ENCODE results near the gene NKAIN2. TPM values are rescaled to one million over a fixed set of nuclear protein-coding genes. Genes with fewer than 3 reads are reported as not detected.

NKAIN2 gene
- total and polyA plus RNA-seq, 9 of the 15 experiments (the other 6 are each of a cell fraction or from before 2014, with no cell fraction given), result not detected

- no peaks in the 10 kb centered on the region for H3K36me3 ChIP-seq (ENCODE audit: control insufficient read depth, insufficient read depth, low read length)
- no TSS peak for BruUV-seq (replicated peaks)
- DNase-seq (ENCODE audit: extremely low read depth in 1 of 4, low spot score in 3 of 4) (no peak), FAIRE-seq (no peak), ATAC-seq (no peak)
- no peak overlapping the region for H2AFZ ChIP-seq (ENCODE audit: low read depth, low read length)
- H3K4me1 ChIP-seq (replicated peaks in 1 of 2; ENCODE audit: control insufficient read depth in 2 of 2, insufficient read depth in 2 of 2, low read length in 2 of 2), result no peaks in the 10 kb centered on the region
- no peaks in the 10 kb centered on the region for H4K20me1 ChIP-seq (replicated peaks; ENCODE audit: control insufficient read depth, insufficient read depth, low read length)
- H3K9ac ChIP-seq (ENCODE audit: insufficient read depth in 1 of 2, low read depth in 2 of 2, low read length in 2 of 2), result no peak overlapping the region
- TF ChIP-seq NFIX (CRISPR knock-in tag; IDR thresholded peaks at IDR 0.05; ENCODE audit: low read depth) (peak; percentile 66), NFIC (IDR thresholded peaks at IDR 0.05) (peak; percentile 83), NCOA2 (IDR thresholded peaks at IDR 0.05; ENCODE audit: partially characterized antibody in 2 of 2) (no peak), ZNF764 (CRISPR knock-in tag; IDR thresholded peaks at IDR 0.05; ENCODE audit: low read depth) (no peak)
- no peak overlapping the region for H3K4me3 ChIP-seq
- ChIA-PET CTCF (ENCODE audit: low intra/inter-chr PET ratio) (no interaction called here), POLR2A (no interaction called here)
- H3K4me2 ChIP-seq (ENCODE audit: insufficient read depth, low read length), result no peak overlapping the region
- H3K79me2 ChIP-seq (ENCODE audit: control insufficient read depth, insufficient read depth, low read length), result no peaks in the 10 kb centered on the region
- no peak overlapping the region for H3K27ac ChIP-seq (ENCODE audit: extremely low read depth, low read depth, low read length)
- in situ Hi-C loops (cut with MboI) (no loop called here), intact Hi-C loops (cut with micrococcal nuclease) (no loop called here)
- no peaks in the 10 kb centered on the region for H3K9me3 ChIP-seq (replicated peaks; ENCODE audit: control insufficient read depth, insufficient read depth, low read depth, low read length)
- no peaks in the 10 kb centered on the region for H3K9me1 ChIP-seq (ENCODE audit: control insufficient read depth, insufficient read depth, low read length)
- WGBS (ENCODE audit: insufficient coverage, low coverage, missing lambda C conversion rate), result 3% methylated on average over 2 of the region's 2 CpGs
- H3K27me3 ChIP-seq (ENCODE audit: control insufficient read depth in 2 of 2, insufficient read depth in 2 of 2, low read length in 2 of 2), result no peaks in the 10 kb centered on the region
Observed at GRCh38 chr6:124812067-124812466, 1008.4 kb downstream of the NKAIN2 start.

GRCh38 chr6:124819346-124819745 is 1015.7 kb downstream of the NKAIN2 start:
- Histone ChIP-seq H3K27me3 (ENCODE audit: control insufficient read depth in 2 of 2, insufficient read depth in 2 of 2, low read length in 2 of 2) (no peaks in the 10 kb centered on the region; a peak in 1 of 5 replicates), H3K27ac (ENCODE audit: extremely low read depth, low read depth, low read length) (no peak overlapping the region), H3K36me3 (ENCODE audit: control insufficient read depth, insufficient read depth, low read length) (no peaks in the 10 kb centered on the region), H2AFZ (ENCODE audit: low read depth, low read length) (no peak overlapping the region), H3K79me2 (ENCODE audit: control insufficient read depth, insufficient read depth, low read length) (no peaks in the 10 kb centered on the region), H3K9ac (ENCODE audit: insufficient read depth in 1 of 2, low read depth in 2 of 2, low read length in 2 of 2) (no peak overlapping the region), H3K9me1 (ENCODE audit: control insufficient read depth, insufficient read depth, low read length) (no peaks in the 10 kb centered on the region), H3K4me2 (ENCODE audit: insufficient read depth, low read length) (no peak overlapping the region), H3K4me1 (replicated peaks in 1 of 2; ENCODE audit: control insufficient read depth in 2 of 2, insufficient read depth in 2 of 2, low read length in 2 of 2) (no peaks in the 10 kb centered on the region), H3K4me3 (no peak overlapping the region), H4K20me1 (replicated peaks; ENCODE audit: control insufficient read depth, insufficient read depth, low read length) (no peaks in the 10 kb centered on the region), H3K9me3 (replicated peaks; ENCODE audit: control insufficient read depth, insufficient read depth, low read depth, low read length) (no peaks in the 10 kb centered on the region)
- BruUV-seq (replicated peaks), result no TSS peak
- WGBS (ENCODE audit: insufficient coverage, low coverage, missing lambda C conversion rate), result 0% methylated on average over 4 of the region's 4 CpGs
- DNase-seq (ENCODE audit: extremely low read depth in 1 of 4, low spot score in 3 of 4), result no peak
- intact Hi-C loops (cut with micrococcal nuclease), result no loop called here
- POLR2A ChIA-PET, result no interaction called here
- no peak for FAIRE-seq
- in situ Hi-C loops (cut with MboI), result no loop called here
- CTCF ChIA-PET (ENCODE audit: low intra/inter-chr PET ratio), result no interaction called here
- ATAC-seq, result no peak
- TF ChIP-seq ZFPM2 (CRISPR knock-in tag; IDR thresholded peaks at IDR 0.05) (no peak), SMAD3 (CRISPR knock-in tag; conservative IDR thresholded peaks at IDR 0.05) (no peak), ZMIZ1 (IDR thresholded peaks at IDR 0.05; ENCODE audit: low read depth in 2 of 2, low read length in 2 of 2) (no peak), SIN3A (IDR thresholded peaks at IDR 0.05; ENCODE audit: borderline replicate concordance in 2 of 2, control insufficient read depth in 1 of 2, low read depth in 2 of 2, low read length in 2 of 2) (no peak), MEIS2 (IDR thresholded peaks at IDR 0.05; ENCODE audit: partially characterized antibody) (no peak), GATAD2B (IDR thresholded peaks at IDR 0.05; ENCODE audit: borderline replicate concordance) (no peak), SETDB1 (IDR thresholded peaks at IDR 0.05; ENCODE audit: low read length) (no peak), SIN3B (IDR thresholded peaks at IDR 0.05; ENCODE audit: low read depth) (no peak), TCF15 (CRISPR knock-in tag; IDR thresholded peaks at IDR 0.05) (no peak), JUNB (CRISPR knock-in tag; conservative IDR thresholded peaks at IDR 0.05) (no peak), ZSCAN29 (IDR thresholded peaks at IDR 0.05) (no peak)
